Heart left ventricle (tissue), 16 donors: ENCODE measurements around the gene RRAS2. TPM values are rescaled to one million over a fixed set of nuclear protein-coding genes. Genes with fewer than 3 reads are reported as not detected.

Experiments
- ATAC-seq, 4 donors: fragments of 200-7000 bp; cut with Tn5 transposase; one replicate each; pipeline ENCODE4 v1.9.1; 2020 to 2022; ENCODE audit warnings: moderate library complexity in 4 of 4, mild to moderate bottlenecking in 3 of 4, moderate number of reproducible peaks in 1 of 4
- DNase-seq, 5 donors: peaks; one replicate each; pipeline ENCODE4 v3.0.0-alpha.2; 2020
- H3K27ac ChIP-seq, 12 donors: fragments of 200-600 bp; sonication (generic) in 4 of 12; one replicate each; pipeline versions ENCODE4 v1.5.0 to v1.8.0; 2016 to 2022; ENCODE audit warnings: mild to moderate bottlenecking in 2 of 12
- H3K27me3 ChIP-seq, 9 donors: fragments of 200-600 bp; sonication (generic) in 2 of 9; one replicate each; pipeline versions ENCODE4 v1.5.1 to v1.8.0; 2016 to 2022; ENCODE audit warnings: mild to moderate bottlenecking in 3 of 9
- H3K36me3 ChIP-seq, 9 donors: fragments of 200-600 bp; sonication (generic) in 2 of 9; one replicate each; pipeline versions ENCODE4 v1.5.0 to v1.8.0; 2018 to 2022; ENCODE audit warnings: mild to moderate bottlenecking in 2 of 9
- H3K4me1 ChIP-seq, 12 donors: fragments of 200-600 bp; sonication (generic) in 4 of 12; one replicate each; pipeline versions ENCODE4 v1.5.0 to v1.8.0; 2016 to 2022; ENCODE audit warnings: mild to moderate bottlenecking in 3 of 12
- H3K4me3 ChIP-seq, 12 donors: fragments of 200-600 bp; sonication (generic) in 4 of 12; one replicate each; pipeline versions ENCODE4 v1.5.0 to v1.8.0; 2017 to 2022; ENCODE audit warnings: mild to moderate bottlenecking in 9 of 12, moderate library complexity in 4 of 12
- H3K9me3 ChIP-seq, 12 donors: fragments of 200-600 bp; sonication (generic) in 4 of 12; one replicate each; pipeline versions ENCODE4 v1.5.0 to v1.8.0; 2016 to 2022; ENCODE audit warnings: mild to moderate bottlenecking in 1 of 12
- POLR2A ChIP-seq, 2 donors: fragments of 450-650 bp; IDR thresholded peaks; one replicate each; pipeline ENCODE4 v1.6.1; 2017; ENCODE audit warnings: antibody characterized with exemption in 2 of 2, mild to moderate bottlenecking in 2 of 2, moderate library complexity in 2 of 2
- WGBS, 4 donors: extraction: QIAGEN DNeasy Blood & Tissue Kit in 2 of 4; methylation state at CpG; one replicate each; pipeline versions ENCODE4 v1.1.5 to v1.1.7; 2013 to 2018; 5-methylcytosine and 5-hydroxymethylcytosine counted together
- intact Hi-C, 10 donors: fragments of 100-400 bp; cut with DNase I; formaldehyde crosslinking; loops; one replicate each; pipeline versions ENCODE4 v1.11.1 to v1.14.2; 2022
- polyA plus RNA-seq, 2 donors: library from polyadenylated mRNA; stranded (reverse); fragments of 200-250 nt; gene quantifications; one replicate each; pipeline ENCODE4 v1.2.3, GENCODE V29; 2013
- total RNA-seq, 9 donors: library from RNA; depleted of rRNA in 2 of 9; stranded (reverse); fragments of >200 nt in 2 of 9; fragmentation: NEBNext Ultra II Directional in 3 of 9; extraction: Animal tissue kit (Norgen Biotek cat#: 25700) in 3 of 9; gene quantifications; one replicate each; pipeline versions ENCODE4 v1.1.0 to v1.2.4, GENCODE V29; 2016 to 2023
- TF ChIP-seq, protein P1 (sequence below), 12 donors: fragments of 200-600 bp; sonication (generic) in 4 of 12; IDR thresholded peaks; one replicate each; pipeline versions ENCODE4 v1.5.0 to v1.8.0; 2018 to 2022; ENCODE audit warnings: antibody characterized with exemption in 12 of 12, mild to moderate bottlenecking in 5 of 12
- donor health status: ischemic (EF 13 %, LVEDD 7.1; RV severe dilation, severe dysfunction).
- donor health status: healthy with polysubstance abuse.
- donor health status: DM: no; HTN: yes; CAD: no.
- donor health status: DM: no; HTN: no; CAD: no.
- donor health status: ischemic (EF 25% LVEDD 6.9; RV normal size, moderate dysfunction).
- donor health status: ischemic (EF 25% LVEDD 5.7; RV mildly dilated, moderate dysfunction).
- donor health status: healthy.
- donor health status: DM: yes; HTN: yes; CAD: no.
- donor health status: ischemic (EF 35%, LVEDD 5.7; RV mildly dilated, moderate dysfunction).
- donor health status: nonischemic (EF 11% LVEDD 7.7; RV severe dilation, severe dysfunction).
- donor health status: DM: yes; HTN: yes; CAD: no.
- donor health status: PGD.
- donor health status: ischemic (EF 29% LVEDD 5.4; RV normal size, mild dysfunction).
- donor health status: nonischemic (EF 23%, LVEDD 6.1; RV moderate dilation, normal function).

Gene RRAS2
- total and polyA plus RNA-seq, 11 donors = 25.1 to 111 (median 52.4) TPM

DNA sequence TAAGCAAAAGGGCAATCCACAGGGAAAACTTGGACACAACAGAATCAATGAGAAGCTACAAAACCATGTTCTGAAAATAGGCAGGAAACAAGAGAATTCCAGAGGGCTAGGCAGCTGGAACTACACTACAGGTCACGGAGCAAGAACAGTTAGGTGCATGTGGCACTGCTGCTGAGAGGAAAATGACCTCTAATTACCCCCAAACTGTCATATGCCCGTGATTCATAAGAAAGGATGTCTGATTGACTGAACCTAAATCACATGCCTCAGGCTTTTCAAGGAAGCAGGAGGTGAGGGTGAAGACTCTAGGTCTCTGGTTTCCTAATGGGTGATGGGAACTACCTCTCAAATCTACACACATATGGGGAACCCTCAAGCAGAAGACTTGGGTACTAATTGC, 17.9 kb upstream of the RRAS2 start:
- peaks cover 0 to 32% (median 17%) of the 10 kb centered on the region in 12 donors for H3K4me1 ChIP-seq
- no peak overlapping the region for H3K4me3 ChIP-seq
- no peaks in the 10 kb centered on the region for H3K9me3 ChIP-seq
- whole genome bisulfite sequencing, 4 donors = 63 to 77% (median 69%) methylated on average over 2 of the region's 2 CpGs
- H3K36me3 ChIP-seq = no peaks in the 10 kb centered on the region
- no peak for TF ChIP-seq POLR2A (IDR thresholded peaks at IDR 0.05)
- intact Hi-C loops = no loop called here
- DNase-seq = no peak
- ATAC-seq = no peak
- H3K27ac ChIP-seq = no peak overlapping the region
- H3K27me3 ChIP-seq = peaks cover 0 to 23% (median 0%) of the 10 kb centered on the region in 9 donors

DNA sequence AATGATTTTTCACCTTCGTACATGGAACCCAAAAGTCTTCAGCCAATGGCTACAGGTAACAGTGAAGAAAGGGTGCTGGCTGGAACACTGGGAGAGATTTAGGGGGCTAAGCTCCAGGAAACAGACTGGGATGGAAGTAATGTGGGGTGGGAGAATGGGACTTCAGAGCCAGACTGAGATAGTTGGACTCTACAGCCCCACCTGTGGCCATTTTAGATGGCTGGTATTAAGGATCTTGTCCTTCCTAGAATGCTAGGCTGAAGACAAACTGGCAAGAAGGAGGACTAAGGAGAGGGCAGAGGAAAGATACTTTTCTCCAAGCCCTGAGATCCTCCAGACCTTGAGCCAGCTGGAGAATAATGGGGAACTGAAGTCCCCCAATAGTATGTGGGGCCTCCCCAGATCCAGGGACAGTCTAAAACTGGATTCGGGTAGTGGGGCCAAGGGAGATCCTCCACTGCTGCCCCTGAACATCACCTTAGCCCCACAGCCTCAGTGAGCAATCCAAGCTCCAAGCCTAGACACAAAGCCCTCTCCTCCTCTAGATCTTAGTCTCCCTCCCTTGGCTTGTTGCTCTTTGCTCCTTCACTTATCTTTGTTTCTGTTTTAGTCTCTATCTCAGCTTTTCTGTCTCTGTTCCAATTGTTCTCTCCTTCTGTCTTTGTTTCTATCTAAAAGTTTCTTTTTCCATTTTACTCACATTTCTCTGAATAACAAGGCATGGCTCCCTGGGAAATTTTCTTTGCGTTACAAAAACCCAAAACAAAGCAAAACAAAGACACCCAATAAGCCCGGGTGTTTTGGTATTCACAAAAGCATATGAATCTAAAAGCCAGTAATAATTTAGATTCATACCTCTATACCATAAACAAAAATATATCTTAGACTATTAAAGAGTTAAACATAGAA, 16.2 kb upstream of the RRAS2 start:
- intact Hi-C loops = no loop called here
- no peak for ATAC-seq
- WGBS, 4 donors = 59 to 90% (median 74%) methylated on average over 4 of the region's 4 CpGs

DNA sequence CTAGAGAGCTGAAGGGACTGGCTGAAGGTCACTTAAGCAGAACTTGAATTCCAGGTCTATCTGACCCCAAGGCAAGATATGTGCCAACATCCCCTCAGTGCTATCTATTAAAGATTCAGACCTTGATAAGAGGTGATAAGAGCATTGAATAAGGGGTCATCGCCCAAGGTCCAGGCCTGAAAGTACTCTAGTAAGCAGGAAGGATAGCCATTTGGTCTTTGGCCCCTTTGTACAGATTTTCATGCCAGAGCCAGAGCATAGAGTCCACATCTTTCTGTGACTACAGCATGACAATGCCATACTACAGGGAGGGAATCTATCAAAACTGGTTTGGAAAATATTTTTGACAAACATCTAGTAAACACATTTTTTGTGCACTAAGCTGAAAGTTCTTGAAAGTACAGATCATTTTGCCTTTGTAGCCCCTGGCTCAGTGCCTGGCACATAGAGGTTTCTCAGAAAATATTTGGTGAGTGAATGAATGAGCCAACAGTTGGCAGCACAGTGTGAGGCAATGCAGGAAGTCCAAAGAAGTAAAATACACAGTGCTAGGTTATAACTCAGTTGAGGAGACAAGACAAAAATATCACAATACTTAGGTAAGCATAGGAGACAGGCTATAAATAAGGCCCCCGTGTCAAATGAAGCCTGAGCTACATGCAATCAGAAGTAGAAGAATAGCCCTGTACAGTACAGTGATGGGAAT, 15.1 kb upstream of the RRAS2 start:
- 50 to 67% (median 61%) methylated on average over 2 of the region's 2 CpGs for WGBS, 4 donors
- DNase-seq (peak in 4 of 5 donors; percentile 36 to 51 (median 41)), ATAC-seq (peak; percentile 94 to 96 (median 96))
- Histone ChIP-seq H3K27me3 (no peaks in the 10 kb centered on the region), H3K36me3 (no peaks in the 10 kb centered on the region), H3K4me1 (peaks cover 0 to 22% (median 8%) of the 10 kb centered on the region in 12 donors), H3K4me3 (no peak overlapping the region), H3K27ac (peak overlapping the region; percentile 20 to 82 (median 62)), H3K9me3 (no peaks in the 10 kb centered on the region)
- intact Hi-C loops = no loop called here
- TF ChIP-seq, protein P1, sequence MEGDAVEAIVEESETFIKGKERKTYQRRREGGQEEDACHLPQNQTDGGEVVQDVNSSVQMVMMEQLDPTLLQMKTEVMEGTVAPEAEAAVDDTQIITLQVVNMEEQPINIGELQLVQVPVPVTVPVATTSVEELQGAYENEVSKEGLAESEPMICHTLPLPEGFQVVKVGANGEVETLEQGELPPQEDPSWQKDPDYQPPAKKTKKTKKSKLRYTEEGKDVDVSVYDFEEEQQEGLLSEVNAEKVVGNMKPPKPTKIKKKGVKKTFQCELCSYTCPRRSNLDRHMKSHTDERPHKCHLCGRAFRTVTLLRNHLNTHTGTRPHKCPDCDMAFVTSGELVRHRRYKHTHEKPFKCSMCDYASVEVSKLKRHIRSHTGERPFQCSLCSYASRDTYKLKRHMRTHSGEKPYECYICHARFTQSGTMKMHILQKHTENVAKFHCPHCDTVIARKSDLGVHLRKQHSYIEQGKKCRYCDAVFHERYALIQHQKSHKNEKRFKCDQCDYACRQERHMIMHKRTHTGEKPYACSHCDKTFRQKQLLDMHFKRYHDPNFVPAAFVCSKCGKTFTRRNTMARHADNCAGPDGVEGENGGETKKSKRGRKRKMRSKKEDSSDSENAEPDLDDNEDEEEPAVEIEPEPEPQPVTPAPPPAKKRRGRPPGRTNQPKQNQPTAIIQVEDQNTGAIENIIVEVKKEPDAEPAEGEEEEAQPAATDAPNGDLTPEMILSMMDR (IDR thresholded peaks at IDR 0.05) = no peak
- no peak for TF ChIP-seq POLR2A (IDR thresholded peaks at IDR 0.05)

More for the DNA sequence above, 16.2 kb upstream of the RRAS2 start:
- DNase-seq = no peak
- H3K36me3 ChIP-seq = no peaks in the 10 kb centered on the region
- peak overlapping the region in 11 of 12 donors; percentile 8 to 82 (median 56) for H3K27ac ChIP-seq
- H3K27me3 ChIP-seq = peaks cover 0 to 10% (median 0%) of the 10 kb centered on the region in 9 donors
- H3K4me3 ChIP-seq = no peak overlapping the region
- no peak for TF ChIP-seq POLR2A (IDR thresholded peaks at IDR 0.05)
- TF ChIP-seq, protein P1 (IDR thresholded peaks at IDR 0.05) = peak in 2 of 12 donors; percentile 6 to 8
- no peaks in the 10 kb centered on the region for H3K9me3 ChIP-seq
- peaks cover 0 to 17% (median 7%) of the 10 kb centered on the region in 12 donors for H3K4me1 ChIP-seq

DNA sequence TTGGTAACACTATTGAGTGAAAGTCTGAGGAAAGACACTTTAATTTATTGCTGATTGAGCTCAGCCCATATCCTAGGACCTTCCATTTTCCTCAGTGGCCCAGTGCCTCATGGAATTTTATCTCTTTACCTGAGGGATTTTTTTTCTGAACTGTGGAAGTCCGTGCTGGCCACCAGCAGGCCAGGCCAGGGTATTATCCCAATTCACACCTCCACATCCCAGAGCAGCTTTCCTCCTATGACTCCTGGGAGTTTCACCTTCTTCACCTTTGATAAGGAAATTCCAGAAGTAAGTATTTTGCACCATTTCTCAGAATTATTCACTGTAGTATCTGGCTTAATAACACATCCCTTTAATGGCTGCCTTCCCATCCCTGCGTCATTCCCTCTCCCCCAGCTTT, 13.0 kb upstream of the RRAS2 start:
- intact Hi-C loops = no loop called here
- no peak overlapping the region for H3K4me3 ChIP-seq
- H3K27me3 ChIP-seq = no peaks in the 10 kb centered on the region
- H3K27ac ChIP-seq = no peak overlapping the region
- no peaks in the 10 kb centered on the region for H3K36me3 ChIP-seq
- no peaks in the 10 kb centered on the region for H3K9me3 ChIP-seq
- H3K4me1 ChIP-seq = peaks cover 0 to 22% (median 8%) of the 10 kb centered on the region in 12 donors
- DNase-seq (no peak), ATAC-seq (no peak)
- 77 to 96% (median 86%) methylated on average over 2 of the region's 2 CpGs for WGBS, 4 donors
- TF ChIP-seq, protein P1 (IDR thresholded peaks at IDR 0.05) = no peak
- no peak for TF ChIP-seq POLR2A (IDR thresholded peaks at IDR 0.05)
